ENCODE data around the gene SLC30A3.
"Not testable (repeated sequence)": the region's sequence is repeated elsewhere in the genome, so short reads cannot be mapped to it uniquely, and the experiment has no call there.

Gene SLC30A3

DNA sequence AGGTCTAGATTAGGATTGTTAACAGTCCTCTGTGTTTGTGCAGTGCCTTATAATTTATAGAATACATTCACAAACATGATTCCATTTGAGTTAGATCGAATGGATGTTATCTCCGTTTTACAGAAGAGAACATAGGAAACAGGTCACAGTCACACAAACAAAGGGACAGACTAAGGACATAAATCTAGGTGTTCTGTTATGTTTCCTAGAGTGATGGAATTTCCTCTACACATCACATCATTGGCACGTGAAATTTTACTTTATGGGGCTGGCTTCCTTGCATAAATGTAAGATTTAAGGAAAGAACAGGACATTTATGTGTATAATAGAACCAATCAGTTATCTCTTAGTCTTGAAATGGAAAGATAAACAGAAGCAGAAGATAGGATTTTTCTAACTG lies 25.8 kb upstream of the SLC30A3 start:
- DNase-seq (ENCODE audit: low spot score) = no peak

- no peak for DNase-seq (ENCODE audit: low spot score)
These were observed 22.6 kb upstream of the SLC30A3 start for GRCh38 chr2:27285481-27285880.

- DNase-seq (ENCODE audit: low spot score) = no peak
These were observed 22.1 kb upstream of the SLC30A3 start for GRCh38 chr2:27284996-27285395.

GRCh38 chr2:27282892-27283291 lies 20.0 kb upstream of the SLC30A3 start:
- DNase-seq (ENCODE audit: low spot score) = no peak

- DNase-seq (ENCODE audit: low spot score) = no peak
These were observed 19.2 kb upstream of the SLC30A3 start, which contains the start of gene TRIM54 for GRCh38 chr2:27281855-27282559. TRIM54 (plus strand) TSS chr2:27282429; CDS start chr2:27282732, 303 bp downstream.

DNA sequence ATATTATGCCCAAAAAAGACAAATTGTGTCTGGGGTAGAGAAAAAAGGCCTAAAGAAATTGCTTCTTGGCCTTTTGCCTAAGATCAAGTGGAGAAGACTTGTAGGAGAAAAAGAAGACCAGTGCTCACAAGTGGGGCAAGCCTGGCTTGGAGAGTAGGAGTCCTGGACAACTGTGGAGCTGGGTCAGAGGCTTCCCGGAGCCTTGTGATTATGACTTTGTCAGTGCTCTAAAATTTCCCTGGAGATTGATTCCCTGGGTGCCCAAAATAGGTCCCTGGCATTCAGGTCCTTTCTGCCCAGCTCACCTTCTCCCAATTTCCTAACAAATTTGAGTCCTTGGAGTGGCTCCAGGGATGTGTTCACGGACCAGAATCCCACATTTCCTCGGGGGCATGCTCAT lies 18.6 kb upstream of the SLC30A3 start:
- no peak for DNase-seq (ENCODE audit: low spot score)

DNA sequence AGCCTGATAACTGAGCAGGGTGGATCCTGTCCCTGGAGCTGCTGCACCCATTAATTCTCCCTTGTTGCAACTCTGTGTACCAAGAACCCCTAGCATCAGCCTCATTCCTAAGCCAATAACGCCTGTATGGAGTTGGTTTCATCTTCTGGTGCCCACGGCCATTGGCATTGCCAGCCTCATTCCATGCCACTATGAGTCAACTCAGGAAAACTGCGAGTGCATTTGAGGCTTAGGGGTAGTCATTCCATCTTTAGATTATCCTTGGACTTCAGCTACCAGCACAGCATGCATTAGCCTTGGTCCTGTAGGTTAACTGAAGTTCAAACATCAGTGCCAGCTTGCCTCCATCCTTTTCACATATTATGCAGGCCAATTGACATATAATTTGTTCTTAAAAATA lies 18.0 kb upstream of the SLC30A3 start:
- DNase-seq (ENCODE audit: low spot score) = no peak

DNA sequence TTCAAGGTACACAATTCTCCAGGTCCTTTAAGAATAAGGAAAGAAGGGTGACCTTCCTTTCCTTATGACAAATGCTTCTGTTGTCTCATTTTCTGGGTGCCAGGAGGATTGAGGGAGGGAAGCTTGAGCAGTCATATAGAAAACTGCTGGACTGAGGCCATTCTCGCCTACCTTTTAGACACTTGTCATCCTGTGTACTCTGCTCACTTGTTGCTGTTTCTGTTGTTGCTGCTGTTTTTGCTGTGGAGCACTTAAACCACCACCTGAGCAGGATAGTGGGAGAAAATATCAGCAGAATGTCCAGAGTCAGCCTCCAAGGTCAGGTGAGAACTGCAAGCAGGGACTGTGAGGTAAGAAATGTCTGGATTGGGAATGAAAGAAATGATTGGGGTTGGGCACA lies 15.2 kb upstream of the SLC30A3 start:
- no peak for DNase-seq (ENCODE audit: low spot score)

GRCh38 chr2:27275211-27276150 lies 12.6 kb upstream of the SLC30A3 start, which contains the start of gene DNAJC5G:
DNAJC5G (plus strand) TSS chr2:27275433; CDS start chr2:27276729, 1,296 bp downstream.
- DNase-seq (ENCODE audit: low spot score) = no peak

- not testable (repeated sequence) for DNase-seq (ENCODE audit: low spot score)
These were observed 10.0 kb upstream of the SLC30A3 start for GRCh38 chr2:27272537-27273522.

DNA sequence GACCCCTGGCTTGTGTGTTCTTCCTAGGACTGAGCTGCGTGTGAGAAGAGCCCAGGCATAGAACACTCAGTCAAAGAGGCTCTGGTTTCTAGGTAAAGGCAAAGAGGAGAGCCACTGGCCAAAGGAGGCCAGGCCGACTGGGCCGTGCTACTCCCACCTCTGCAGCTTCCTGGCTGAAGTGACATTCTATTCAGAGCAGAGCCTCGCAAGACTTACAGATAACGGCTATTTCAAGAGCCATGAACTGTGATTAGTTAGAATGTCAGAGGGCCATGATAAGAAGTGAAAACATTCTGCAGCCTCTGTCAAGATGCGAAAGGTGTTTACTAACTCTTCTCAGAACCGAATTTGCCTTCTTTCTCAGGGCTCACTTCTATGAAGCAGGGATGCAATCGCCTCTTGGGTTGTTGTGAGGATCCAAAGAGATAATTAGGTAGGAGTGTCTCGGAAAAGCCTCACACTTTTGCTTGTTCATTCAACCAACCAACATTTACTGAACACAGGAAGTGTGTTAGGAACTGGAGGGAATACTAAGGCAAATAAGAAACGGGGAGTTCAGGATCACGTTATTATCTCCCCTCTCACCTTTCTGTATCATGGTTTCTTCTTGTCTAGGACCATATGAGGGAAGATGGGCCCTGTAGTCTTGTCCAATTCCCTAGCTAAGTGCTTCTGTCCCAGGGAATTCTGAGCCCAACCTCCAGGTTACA lies 8.9 kb upstream of the SLC30A3 start:
- no peak for DNase-seq (ENCODE audit: low spot score)

- DNase-seq (ENCODE audit: low spot score) = no peak
These were observed 7.8 kb upstream of the SLC30A3 start for GRCh38 chr2:27270670-27271069.

- no peak for DNase-seq (ENCODE audit: low spot score)
These were observed 7.3 kb upstream of the SLC30A3 start for GRCh38 chr2:27270131-27270530.

DNA sequence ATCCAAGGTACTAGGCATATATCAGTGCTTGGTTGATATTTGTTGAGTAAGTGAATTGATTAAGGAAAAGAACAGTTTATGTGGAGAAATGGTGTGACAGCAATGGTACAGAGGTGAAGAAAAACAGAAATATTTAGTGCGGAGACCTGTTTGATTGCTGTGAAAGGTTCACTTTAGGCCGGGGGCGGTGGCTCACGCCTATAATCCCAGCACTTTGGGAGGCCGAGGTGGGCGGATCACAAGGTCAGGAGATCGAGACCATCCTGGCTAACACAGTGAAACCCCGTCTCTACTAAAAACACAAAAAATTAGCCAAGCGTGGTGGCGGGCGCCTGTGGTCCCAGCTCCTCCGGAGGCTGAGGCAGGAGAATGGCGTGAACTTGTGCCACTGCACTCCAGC lies 5.4 kb upstream of the SLC30A3 start:
- DNase-seq (ENCODE audit: low spot score) = not testable (repeated sequence)

DNA sequence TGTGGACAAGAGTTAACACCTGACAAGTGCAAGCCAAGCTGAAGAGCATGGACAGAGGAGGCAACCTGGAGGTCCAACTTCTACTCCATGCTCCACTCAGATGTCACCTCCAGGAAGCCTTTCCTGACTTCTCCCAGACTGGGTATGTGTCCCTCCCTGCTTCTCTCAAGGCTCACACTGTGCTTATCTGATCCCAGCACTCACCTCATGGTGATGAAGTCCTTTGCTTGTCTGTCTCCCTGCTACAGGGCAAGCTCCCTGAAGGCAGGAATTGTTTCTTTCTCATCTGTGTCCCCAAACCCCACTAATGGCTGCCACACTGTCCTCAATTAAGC lies 2.7 kb upstream of the SLC30A3 start:
- no peak for DNase-seq (ENCODE audit: low spot score)

DNA sequence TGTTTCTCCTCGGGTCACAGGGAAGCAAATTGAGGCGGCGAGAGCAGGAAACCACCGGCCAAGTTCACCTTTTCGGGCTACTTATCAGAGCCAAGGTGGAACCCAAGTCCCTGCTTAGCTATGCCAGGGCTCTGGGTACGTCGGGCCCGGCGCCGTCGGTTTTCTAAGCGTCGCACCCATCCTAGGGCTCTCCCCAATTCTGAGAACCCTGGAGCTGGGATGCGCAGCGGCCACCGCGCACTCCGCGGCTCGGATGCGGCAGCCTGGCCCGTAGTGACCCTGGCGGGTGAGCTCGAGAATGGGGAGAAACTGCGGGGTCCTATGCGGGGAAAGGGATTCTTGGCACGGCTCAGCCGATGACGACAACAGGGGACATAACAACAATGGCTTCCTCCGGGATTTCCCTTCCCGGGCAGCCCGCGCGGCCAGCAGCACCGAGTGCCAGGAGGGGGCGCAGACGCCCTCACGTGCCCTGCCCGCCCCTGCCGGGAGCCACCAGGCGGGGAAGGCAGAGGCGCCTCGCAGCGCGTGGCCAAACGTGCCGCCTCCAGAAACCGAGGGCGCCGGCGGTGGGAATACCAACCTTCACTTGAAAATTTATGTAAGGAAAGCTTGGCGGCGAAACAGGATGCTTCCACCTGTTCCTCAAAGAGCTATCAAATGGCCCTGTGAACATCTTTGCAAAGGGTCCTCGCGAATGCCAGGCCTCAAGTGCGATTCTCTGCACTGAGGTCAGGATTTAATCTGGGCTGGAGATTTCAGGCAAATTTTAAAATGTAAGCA lies 2.1 kb upstream of the SLC30A3 start:
- DNase-seq (ENCODE audit: low spot score) = peak; percentile 73

GRCh38 chr2:27264253-27264752 lies 1.5 kb upstream of the SLC30A3 start:
- DNase-seq (ENCODE audit: low spot score) = no peak

DNA sequence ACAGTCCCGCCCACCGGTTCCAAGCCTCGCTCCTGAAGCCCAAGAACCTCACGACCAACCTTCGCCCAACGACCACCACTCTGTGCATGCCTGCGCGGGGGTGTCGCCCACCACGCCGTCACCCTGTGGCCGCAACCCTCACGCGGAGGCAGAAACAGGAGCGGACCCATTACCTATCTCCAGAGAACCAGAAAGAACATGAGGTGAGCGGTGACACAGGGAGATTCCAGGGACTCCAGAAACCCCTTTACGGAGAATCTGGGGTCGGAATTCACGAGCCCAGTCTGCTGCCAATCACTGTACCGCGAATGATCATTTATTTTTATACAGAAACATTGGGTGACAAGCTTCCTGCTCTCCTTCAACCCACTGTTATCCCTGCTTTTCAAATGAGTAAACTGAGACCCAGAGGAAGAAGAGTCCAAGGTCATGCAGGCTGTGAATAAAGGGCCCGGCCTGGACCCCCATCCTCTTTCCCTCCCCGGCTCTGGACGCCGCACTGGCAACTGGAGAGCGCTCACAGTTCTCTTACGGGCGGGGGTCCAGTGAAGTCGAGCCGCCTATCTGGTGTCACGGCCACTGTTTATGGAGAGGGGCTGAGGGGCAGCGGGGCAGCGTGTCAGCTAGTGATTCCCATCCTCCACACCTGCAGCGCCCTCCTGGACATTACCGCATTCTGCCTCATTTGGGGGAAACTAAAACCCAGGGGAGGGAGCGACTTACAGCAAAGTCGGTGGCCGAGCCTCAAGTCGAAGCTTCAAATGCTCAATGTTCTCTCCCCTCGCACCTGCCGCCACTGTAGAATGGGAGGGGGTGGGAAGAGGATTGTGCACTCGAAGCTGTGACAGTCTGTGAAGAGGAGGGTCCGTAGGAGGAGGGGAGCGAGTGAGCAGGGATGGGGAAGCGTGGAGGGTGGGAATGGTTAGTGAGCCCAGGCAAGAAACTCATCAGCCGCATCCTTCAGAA lies 723 bp upstream of the SLC30A3 start:
- peak; percentile 23 for DNase-seq (ENCODE audit: low spot score)

- no peak for DNase-seq (ENCODE audit: low spot score)
These were observed 935 bp downstream of the SLC30A3 start for GRCh38 chr2:27261926-27262298.
